Left cardiac atrium (tissue), 4 donors: ENCODE measurements around the gene NXPH4. TPM values are rescaled to one million over a fixed set of nuclear protein-coding genes. Genes with fewer than 3 reads are reported as not detected.
A peak's percentile ranks its signal among the peaks of the same experiment; 100 is the strongest.

ENCODE experiments used
- ATAC-seq, 2 donors: fragments of 200-7000 bp; cut with Tn5 transposase; one replicate each; pipeline ENCODE4 v1.9.1; 2020; ENCODE audit warnings: mild to moderate bottlenecking in 2 of 2, moderate library complexity in 2 of 2
- DNase-seq: peaks from one replicate; pipeline ENCODE4 v3.0.0-alpha.2; 2020
- intact Hi-C, 2 donors: fragments of 100-400 bp; cut with DNase I; formaldehyde crosslinking; loops; one replicate each; pipeline versions ENCODE4 v1.14.1 to v1.15.1; 2022 to 2023
- total RNA-seq, 2 donors: library from RNA; stranded (reverse); fragmentation: NEBNext Ultra II Directional; extraction: Animal tissue kit (Norgen Biotek cat#: 25700); gene quantifications; one replicate each; pipeline ENCODE4 v1.2.1, GENCODE V29; 2021
- donor health status: DM: no; HTN: yes; CAD: no.
- donor health status: DM: no; HTN: yes; CAD: no; lungs with severe emphysema.
- donor health status: DM: yes; HTN: yes; CAD: no.
- donor health status: Dilated cardiomyopathy.

Gene NXPH4
- total RNA-seq, 2 donors from 2014 or later, result 0.50 to 2.1 TPM

GRCh38 chr12:57224973-57225679 is 8.5 kb downstream of the NXPH4 start:
- no peak for DNase-seq
- intact Hi-C loops, result no loop called here
- peak; percentile 21 to 56 for ATAC-seq

GRCh38 chr12:57225680-57226210 is 9.2 kb downstream of the NXPH4 start:
- no peak for ATAC-seq
- intact Hi-C loops, result no loop called here
- DNase-seq, result no peak

GRCh38 chr12:57226588-57227314 is 10.2 kb downstream of the NXPH4 start:
- intact Hi-C loops, result no loop called here
- ATAC-seq (no peak), DNase-seq (no peak)

GRCh38 chr12:57227315-57228115 is 10.9 kb downstream of the NXPH4 start:
- intact Hi-C loops, result no loop called here
- no peak for DNase-seq
- ATAC-seq, result no peak

- ATAC-seq (no peak), DNase-seq (no peak)
- intact Hi-C loops, result no loop called here
Measured at GRCh38 chr12:57229046-57229633, 12.5 kb downstream of the NXPH4 start.

- intact Hi-C loops, result no loop called here
- peak; percentile 98 for DNase-seq
- ATAC-seq, result peak; percentile 71 to 82
Measured at GRCh38 chr12:57229634-57230380, 13.2 kb downstream of the NXPH4 start, which contains the start of gene SHMT2. SHMT2 (plus strand) TSS chr12:57229711; CDS start chr12:57229779, 68 bp downstream.

GRCh38 chr12:57230381-57231155 is 14.0 kb downstream of the NXPH4 start:
- intact Hi-C loops, result no loop called here
- ATAC-seq, result no peak
- DNase-seq, result no peak

GRCh38 chr12:57231276-57232021 is 14.9 kb downstream of the NXPH4 start:
- intact Hi-C loops, result no loop called here
- no peak for ATAC-seq
- no peak for DNase-seq

- ATAC-seq (no peak), DNase-seq (no peak)
- intact Hi-C loops, result no loop called here
Measured at GRCh38 chr12:57232156-57232756, 15.7 kb downstream of the NXPH4 start.

GRCh38 chr12:57233357-57234232 is 17.0 kb downstream of the NXPH4 start:
- intact Hi-C loops, result no loop called here
- ATAC-seq (peak in 1 of 2 donors; percentile 2), DNase-seq (peak; percentile 50)

GRCh38 chr12:57234233-57234570 is 17.6 kb downstream of the NXPH4 start:
- DNase-seq (no peak), ATAC-seq (no peak)
- intact Hi-C loops, result no loop called here

- ATAC-seq (no peak), DNase-seq (no peak)
- intact Hi-C loops, result no loop called here
Measured at GRCh38 chr12:57234571-57235016, 18.0 kb downstream of the NXPH4 start.

- intact Hi-C loops, result no loop called here
- peak; percentile 85 for DNase-seq
- ATAC-seq, result peak; percentile 14 to 29
Measured at GRCh38 chr12:57235017-57235727, 18.6 kb downstream of the NXPH4 start.

- intact Hi-C loops, result no loop called here
- ATAC-seq (no peak), DNase-seq (no peak)
Measured at GRCh38 chr12:57235728-57236131, 19.1 kb downstream of the NXPH4 start.
